ENCODE results near the gene KIRREL1. TPM values are rescaled to one million over a fixed set of nuclear protein-coding genes. Genes with fewer than 3 reads are reported as not detected.

KIRREL1 gene
- total RNA-seq, 6 experiments from 2014 or later, result 99.5 to 121 (median 107) TPM

DNA sequence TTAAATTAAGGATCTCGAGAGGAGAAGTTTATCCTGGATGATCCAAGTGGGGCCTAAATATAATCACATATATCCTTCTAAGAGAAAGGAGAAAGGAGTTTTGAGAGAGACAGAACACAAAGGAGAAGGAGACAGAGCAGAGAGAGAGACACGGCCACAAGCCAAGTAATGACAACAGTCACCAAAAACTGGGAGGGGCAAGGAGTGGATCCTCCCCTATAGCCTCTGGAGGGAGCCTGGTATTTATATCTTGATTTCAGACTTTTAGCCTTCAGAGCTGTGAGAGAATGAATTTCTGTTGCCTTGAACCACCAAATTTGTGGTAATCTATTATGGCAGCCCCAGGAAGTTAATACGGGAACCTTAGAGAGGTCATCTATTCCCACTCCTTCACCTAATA is 137.8 kb downstream of the KIRREL1 start:
- H3K4me3 Mint-ChIP-seq, result no peak overlapping the region
- no peak overlapping the region for H3K27ac Mint-ChIP-seq
- no peaks in the 10 kb centered on the region for H3K9me3 Mint-ChIP-seq
- TF ChIP-seq, protein P1, sequence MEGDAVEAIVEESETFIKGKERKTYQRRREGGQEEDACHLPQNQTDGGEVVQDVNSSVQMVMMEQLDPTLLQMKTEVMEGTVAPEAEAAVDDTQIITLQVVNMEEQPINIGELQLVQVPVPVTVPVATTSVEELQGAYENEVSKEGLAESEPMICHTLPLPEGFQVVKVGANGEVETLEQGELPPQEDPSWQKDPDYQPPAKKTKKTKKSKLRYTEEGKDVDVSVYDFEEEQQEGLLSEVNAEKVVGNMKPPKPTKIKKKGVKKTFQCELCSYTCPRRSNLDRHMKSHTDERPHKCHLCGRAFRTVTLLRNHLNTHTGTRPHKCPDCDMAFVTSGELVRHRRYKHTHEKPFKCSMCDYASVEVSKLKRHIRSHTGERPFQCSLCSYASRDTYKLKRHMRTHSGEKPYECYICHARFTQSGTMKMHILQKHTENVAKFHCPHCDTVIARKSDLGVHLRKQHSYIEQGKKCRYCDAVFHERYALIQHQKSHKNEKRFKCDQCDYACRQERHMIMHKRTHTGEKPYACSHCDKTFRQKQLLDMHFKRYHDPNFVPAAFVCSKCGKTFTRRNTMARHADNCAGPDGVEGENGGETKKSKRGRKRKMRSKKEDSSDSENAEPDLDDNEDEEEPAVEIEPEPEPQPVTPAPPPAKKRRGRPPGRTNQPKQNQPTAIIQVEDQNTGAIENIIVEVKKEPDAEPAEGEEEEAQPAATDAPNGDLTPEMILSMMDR (IDR thresholded peaks at IDR 0.05), result no peak
- peaks cover 11% of the 10 kb centered on the region; the same call in 1 of the 2 replicates for H3K27me3 Mint-ChIP-seq (ENCODE audit: insufficient read depth)
- no peak for DNase-seq
- no peaks in the 10 kb centered on the region for H3K36me3 Mint-ChIP-seq (ENCODE audit: low read depth)
- no peaks in the 10 kb centered on the region for H3K4me1 Mint-ChIP-seq (ENCODE audit: low read depth)

DNA sequence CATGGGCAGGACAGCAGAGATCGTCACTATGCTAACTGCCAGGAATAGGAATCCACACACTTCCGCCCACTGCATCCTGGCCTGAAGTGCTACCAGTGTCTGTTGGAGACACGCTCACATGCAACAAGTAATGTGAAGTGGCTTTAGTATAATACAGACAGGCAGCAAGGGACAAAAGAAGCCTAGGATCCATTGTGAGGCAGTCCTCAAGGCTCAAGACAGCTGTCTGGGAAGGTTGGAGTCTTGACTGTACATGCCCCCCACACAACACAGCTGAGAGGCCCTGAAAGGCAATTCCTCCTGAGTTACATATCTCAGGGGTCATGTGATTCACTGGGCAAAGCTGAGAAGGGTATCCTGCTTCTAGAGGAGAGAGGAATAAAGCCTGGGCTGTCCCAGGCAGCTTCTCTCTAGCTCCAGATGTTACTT is 147.3 kb downstream of the KIRREL1 start:
- no peak overlapping the region for H3K27ac Mint-ChIP-seq
- no peaks in the 10 kb centered on the region for H3K27me3 Mint-ChIP-seq (ENCODE audit: insufficient read depth)
- no peaks in the 10 kb centered on the region for H3K9me3 Mint-ChIP-seq
- no peak overlapping the region for H3K4me3 Mint-ChIP-seq
- DNase-seq, result no peak
- TF ChIP-seq, protein P1 (IDR thresholded peaks at IDR 0.05), result no peak
- H3K36me3 Mint-ChIP-seq (ENCODE audit: low read depth), result no peaks in the 10 kb centered on the region
- H3K4me1 Mint-ChIP-seq (ENCODE audit: low read depth), result peaks cover 16% of the 10 kb centered on the region

DNA sequence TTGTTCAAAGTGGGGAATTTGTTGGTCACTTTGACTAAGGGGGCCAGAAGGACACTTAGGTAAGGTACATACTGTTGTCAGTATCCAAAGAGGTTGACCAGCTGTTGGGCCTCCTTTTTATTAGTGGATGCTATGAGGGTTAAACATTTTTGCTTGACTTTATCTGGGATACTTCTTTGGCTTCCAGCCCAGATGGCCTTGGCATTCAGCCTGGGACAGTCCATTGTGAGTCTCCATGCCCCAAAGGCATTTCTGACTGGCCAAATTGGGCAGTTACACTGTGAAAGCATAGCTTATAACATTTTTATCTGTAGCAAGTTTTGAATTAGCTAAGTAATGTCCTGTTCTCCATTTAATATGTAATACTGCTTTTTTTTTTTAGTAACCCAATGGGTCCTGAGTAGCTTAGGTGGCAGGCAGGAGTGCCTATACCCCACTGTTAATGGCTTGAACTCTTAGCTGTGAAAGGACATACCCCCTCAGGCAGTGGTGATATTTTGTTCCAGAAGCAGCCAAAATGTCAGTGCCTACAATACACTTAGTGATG is 151.8 kb downstream of the KIRREL1 start:
- H3K4me1 Mint-ChIP-seq (ENCODE audit: low read depth), result peaks cover 58% of the 10 kb centered on the region
- DNase-seq, result peak; percentile 93
- no peaks in the 10 kb centered on the region; the same call in 1 of the 2 replicates for H3K36me3 Mint-ChIP-seq (ENCODE audit: low read depth)

GRCh38 chr1:158146165-158146564 is 152.7 kb downstream of the KIRREL1 start:
- Mint-ChIP-seq H3K4me1 (ENCODE audit: low read depth) (peaks cover 57% of the 10 kb centered on the region), H3K27ac (peak overlapping the region; percentile 86), H3K36me3 (ENCODE audit: low read depth) (no peaks in the 10 kb centered on the region; the same call in 1 of the 2 replicates), H3K9me3 (no peaks in the 10 kb centered on the region), H3K4me3 (peak overlapping the region; percentile 54), H3K27me3 (ENCODE audit: insufficient read depth) (peaks cover 5% of the 10 kb centered on the region)
- TF ChIP-seq, protein P1 (IDR thresholded peaks at IDR 0.05), result no peak
- peak; percentile 17 for DNase-seq

More for the DNA sequence above, 151.8 kb downstream of the KIRREL1 start:
- TF ChIP-seq, protein P1 (IDR thresholded peaks at IDR 0.05), result no peak
- peaks cover 5% of the 10 kb centered on the region for H3K27me3 Mint-ChIP-seq (ENCODE audit: insufficient read depth)
- H3K27ac Mint-ChIP-seq, result peak overlapping the region; percentile 86
- H3K4me3 Mint-ChIP-seq, result peak overlapping the region; percentile 13; the same call in 1 of the 2 replicates
- no peaks in the 10 kb centered on the region for H3K9me3 Mint-ChIP-seq

GRCh38 chr1:158146739-158147138 is 153.3 kb downstream of the KIRREL1 start:
- H3K27me3 Mint-ChIP-seq (ENCODE audit: insufficient read depth), result peaks cover 5% of the 10 kb centered on the region

More at GRCh38 chr1:158146739-158147138, 153.3 kb downstream of the KIRREL1 start:
- Mint-ChIP-seq H3K36me3 (ENCODE audit: low read depth) (no peaks in the 10 kb centered on the region; the same call in 1 of the 2 replicates), H3K27ac (peak overlapping the region; percentile 86; the same call in 1 of the 2 replicates), H3K9me3 (no peaks in the 10 kb centered on the region), H3K4me3 (no peak overlapping the region), H3K4me1 (ENCODE audit: low read depth) (peaks cover 57% of the 10 kb centered on the region)
- TF ChIP-seq, protein P1 (IDR thresholded peaks at IDR 0.05), result no peak
- DNase-seq, result no peak

Measured in HFFc6 (cell line).